Coronary artery (tissue), 2 donors: ENCODE results near the gene OLFM1.
"Not testable (repeated sequence)": the region's sequence is repeated elsewhere in the genome, so short reads cannot be mapped to it uniquely, and the experiment has no call there.

Experiments
- DNase-seq: peaks from one replicate; pipeline ENCODE4 v3.0.0-alpha.2; 2017; ENCODE audit warnings: low spot score
- H3K27ac ChIP-seq, 2 donors: fragments of 200-600 bp; sonication (generic); one replicate each; pipeline ENCODE4 v1.5.1; 2016 to 2019
- H3K4me3 ChIP-seq: fragments of 200-600 bp; sonication (generic); 2 replicates; pipeline ENCODE4 v1.5.1; 2016; ENCODE audit warnings: mild to moderate bottlenecking, moderate library complexity
- CTCF ChIP-seq: fragments of 200-600 bp; sonication (generic); IDR thresholded peaks from one replicate; pipeline ENCODE4 v1.5.1; 2019; ENCODE audit warnings: antibody characterized with exemption

Gene OLFM1

DNA sequence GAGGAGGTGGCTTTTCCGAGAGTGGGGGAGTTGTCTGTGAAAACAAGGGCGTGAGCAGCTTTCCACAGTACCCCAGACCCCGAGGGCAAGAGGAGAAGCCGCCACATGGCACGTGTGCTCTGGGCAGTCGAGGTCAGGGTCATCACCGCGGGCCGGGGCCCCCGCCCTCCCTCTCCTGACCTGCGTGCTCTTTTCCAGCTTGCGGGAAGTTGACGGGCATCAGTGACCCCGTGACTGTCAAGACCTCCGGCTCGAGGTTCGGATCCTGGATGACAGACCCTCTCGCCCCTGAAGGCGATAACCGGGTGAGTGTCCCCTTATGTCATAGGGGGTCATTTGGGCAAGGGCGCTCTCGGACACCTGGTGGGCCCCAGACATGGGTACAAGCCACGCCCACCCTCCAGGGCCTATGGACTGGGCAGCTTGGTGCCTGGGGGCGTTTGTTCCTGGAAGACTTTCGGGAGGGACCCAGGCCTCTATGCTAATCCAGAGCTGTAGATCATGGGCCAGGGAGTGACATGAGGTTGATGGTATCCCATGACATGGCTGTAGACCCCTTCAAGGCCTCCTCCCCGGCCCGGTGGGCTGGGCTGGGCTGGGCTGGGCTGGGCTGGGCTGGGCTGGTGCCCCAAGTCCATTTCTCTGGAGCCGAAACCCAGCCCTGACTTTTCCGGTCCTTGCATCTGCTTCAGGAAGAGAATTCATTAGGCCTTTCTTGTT lies 19.2 kb downstream of the OLFM1 start:
- H3K4me3 ChIP-seq, result no peak overlapping the region
- no peak overlapping the region for H3K27ac ChIP-seq
- TF ChIP-seq CTCF, result no peak
- DNase-seq, result no peak

DNA sequence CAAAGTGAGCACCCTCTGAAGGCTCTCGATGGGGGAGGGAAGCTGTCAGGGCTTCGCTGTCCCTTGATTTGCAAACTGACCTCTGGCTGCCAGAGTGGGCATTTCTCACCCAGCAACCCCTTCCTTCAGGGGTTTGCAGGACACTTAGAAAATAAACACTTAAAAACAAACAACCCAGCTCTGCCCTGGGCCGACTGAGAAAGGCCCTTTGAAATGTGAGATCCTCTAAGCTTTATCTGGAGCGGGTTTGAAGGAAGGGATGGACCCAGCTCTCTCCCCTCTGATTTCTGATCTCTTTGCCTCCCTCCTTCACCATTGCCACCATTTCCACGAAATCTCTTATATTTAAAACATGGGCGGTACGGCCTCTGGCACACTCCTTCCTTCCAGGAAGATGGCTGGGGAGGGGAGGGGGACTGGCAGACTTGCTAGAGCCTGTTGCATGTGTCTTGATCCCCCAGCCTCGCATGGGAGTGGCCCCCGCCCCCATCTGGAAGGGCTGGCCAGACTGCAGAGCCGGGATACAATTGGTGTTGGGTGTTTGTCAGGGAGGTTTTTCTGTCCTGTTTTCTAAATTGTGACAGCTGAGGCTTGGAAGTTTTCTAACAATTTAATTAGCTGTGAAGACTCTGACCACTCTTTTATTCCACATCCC lies 20.2 kb downstream of the OLFM1 start:
- H3K4me3 ChIP-seq, result no peak overlapping the region
- DNase-seq, result no peak
- no peak for TF ChIP-seq CTCF
- H3K27ac ChIP-seq, result no peak overlapping the region

DNA sequence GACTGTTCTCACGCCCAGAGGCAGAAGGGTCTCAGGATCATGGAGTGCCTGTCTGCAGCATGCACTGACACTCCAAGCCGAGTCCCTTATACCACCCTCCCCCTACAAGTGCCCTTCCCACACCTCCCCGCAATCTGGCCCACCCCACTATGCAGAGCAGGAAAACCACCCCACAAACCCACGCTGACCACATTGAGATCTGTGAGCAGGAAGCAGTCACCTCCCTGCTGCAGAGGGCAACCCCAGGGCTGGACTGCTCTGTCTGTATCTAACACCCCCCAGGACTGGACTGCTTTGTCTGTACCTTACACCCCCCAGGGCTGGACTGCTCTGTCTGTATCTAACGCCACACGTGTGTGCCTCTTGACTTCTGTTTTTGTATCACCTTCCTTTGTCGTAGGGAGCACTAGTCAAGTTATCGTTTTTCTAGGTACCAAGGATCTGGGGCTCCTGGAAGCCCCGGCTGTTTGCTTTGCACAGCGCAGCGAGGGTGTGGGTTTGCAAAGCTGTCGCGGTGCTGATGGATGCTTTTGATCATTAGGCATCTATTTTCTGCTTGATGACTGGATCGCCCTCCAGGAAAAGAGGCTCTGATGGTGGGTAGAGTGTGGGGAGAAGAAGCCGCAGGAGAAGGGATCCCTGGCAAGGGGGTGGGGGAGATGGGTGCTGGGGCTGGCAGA lies 21.5 kb downstream of the OLFM1 start:
- Histone ChIP-seq H3K4me3 (no peak overlapping the region), H3K27ac (no peak overlapping the region)
- TF ChIP-seq CTCF, result no peak
- no peak for DNase-seq

DNA sequence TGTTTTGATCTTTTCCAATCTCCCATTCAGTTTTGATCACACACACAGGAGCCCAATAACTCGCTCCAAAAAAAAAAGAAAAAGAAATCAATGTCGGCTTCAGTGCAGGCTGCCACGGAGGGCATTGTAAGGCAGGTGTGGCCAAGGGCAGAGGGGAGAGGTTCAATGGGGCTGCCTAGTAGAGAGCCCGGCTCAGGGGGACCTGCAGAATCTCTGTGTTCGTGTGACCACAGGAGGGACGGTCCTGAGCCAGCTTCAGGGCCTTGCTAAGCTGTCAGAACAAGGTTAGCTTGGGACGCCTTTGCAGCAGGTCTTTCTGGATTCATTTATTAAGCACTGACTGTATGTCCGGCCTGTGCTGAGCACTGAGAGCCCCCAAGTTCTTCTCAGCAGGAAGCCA lies 22.2 kb downstream of the OLFM1 start:
- no peak for TF ChIP-seq CTCF
- Histone ChIP-seq H3K27ac (no peak overlapping the region), H3K4me3 (no peak overlapping the region)
- DNase-seq, result no peak

DNA sequence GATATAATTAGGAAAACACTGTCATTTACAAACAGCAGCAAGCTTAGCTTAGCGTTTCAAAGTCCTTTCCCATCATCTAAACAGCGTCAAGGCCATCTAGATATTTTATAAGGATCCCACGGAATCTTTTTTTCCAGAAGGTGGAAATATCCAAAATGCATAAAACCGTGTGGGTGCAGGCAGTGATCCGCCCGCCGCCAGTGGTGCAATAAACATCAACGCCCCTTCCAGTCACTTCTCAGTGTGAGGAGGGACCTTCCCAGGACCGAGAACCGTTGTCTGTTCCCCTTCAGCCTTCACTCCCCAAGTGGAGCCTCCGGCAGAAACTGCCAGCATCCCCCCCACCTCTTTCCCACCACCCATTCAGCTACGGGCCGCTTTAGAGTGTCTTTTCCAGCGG lies 22.9 kb downstream of the OLFM1 start:
- Histone ChIP-seq H3K27ac (no peak overlapping the region), H3K4me3 (no peak overlapping the region)
- TF ChIP-seq CTCF, result no peak
- no peak for DNase-seq

- not testable (repeated sequence) for DNase-seq
Measured at GRCh38 chr9:135111600-135111999, 24.1 kb downstream of the OLFM1 start.

DNA sequence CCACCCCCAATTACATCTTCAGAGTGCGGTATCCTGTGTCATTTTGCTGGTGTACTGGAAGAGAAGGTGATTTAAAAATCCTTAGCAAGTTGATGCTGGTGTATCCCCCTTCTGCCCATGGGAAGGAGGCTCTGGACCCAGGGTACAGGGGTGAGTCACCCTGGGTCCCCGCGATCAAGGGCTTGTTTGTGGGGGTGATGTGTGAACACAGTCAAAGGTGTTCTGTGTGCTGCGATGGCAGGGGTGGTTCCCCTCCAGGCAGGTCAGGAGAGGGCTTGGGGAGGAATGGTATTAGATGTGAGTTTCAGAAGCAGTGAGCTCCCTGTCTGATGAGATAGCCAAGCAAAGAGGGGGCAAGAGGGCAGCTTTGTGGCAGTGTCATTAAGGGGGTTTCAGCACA lies 28.9 kb downstream of the OLFM1 start:
- Histone ChIP-seq H3K27ac (peak overlapping the region in 1 of 2 donors; percentile 3), H3K4me3 (no peak overlapping the region)
- no peak for TF ChIP-seq CTCF
- no peak for DNase-seq

More at GRCh38 chr9:135111600-135111999, 24.1 kb downstream of the OLFM1 start:
- H3K27ac ChIP-seq, H3K4me3 ChIP-seq: not testable (repeated sequence)
